HG02973 (cell line): ENCODE measurements around the gene GZF1.

Experiments
- ATAC-seq: cut with Tn5 transposase; IDR thresholded peaks from one replicate; pipeline ENCODE4 v1.9.1; 2021; ENCODE audit warnings: moderate library complexity; ENCODE audit not compliant: unreplicated experiment

The GZF1 gene

DNA sequence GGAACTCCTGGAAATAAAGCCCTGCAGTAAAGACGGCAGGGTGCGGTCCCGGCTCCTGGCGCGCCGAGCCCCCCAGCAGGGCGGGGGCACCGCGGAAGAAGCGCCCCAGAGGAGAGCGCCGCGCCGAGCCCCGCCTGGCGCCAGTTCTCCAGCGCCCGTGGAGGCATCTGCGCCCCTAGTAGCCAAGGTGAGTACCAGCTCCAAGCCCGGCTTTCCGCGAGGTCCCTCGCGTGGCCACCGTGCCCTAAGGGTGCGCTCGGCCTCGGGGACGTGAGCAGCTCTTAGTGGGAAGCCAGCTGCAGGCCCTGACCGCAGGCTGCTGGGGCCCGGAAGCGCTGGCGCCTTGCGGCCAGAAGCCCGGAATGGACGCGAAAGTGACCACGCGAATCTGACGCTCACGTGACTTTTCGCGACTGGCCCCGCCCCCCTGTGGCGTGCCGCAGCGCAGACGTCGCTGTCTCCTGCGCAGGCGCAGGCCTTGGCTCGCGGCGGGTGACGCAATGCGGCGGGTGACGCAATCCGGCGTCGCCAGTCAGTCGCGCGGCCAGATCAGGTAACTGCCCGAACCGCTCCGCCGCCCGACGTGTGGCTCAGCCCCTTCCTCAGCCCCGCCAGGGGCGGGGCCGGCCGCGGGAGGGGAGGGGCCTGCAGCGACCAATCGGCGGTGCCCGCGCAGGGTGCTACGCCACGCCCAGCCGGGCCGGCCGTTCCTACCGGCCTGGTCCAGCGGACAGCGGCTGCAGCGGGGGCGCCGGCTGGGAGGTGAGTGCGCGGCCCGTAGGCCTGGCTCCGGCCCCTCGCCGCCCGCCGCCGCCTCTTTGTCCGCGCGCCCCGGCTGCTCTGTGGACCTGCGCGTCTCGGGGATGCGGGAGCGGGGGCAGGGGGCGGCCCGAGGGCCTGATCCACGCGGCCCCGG lies at the start of gene GZF1:
Gene GZF1 (plus strand): TSS at position 707 of the 916 bp plus-strand sequence. CDS start 2,202 bp downstream, outside the sequence.
- ATAC-seq: peak; percentile 58

DNA sequence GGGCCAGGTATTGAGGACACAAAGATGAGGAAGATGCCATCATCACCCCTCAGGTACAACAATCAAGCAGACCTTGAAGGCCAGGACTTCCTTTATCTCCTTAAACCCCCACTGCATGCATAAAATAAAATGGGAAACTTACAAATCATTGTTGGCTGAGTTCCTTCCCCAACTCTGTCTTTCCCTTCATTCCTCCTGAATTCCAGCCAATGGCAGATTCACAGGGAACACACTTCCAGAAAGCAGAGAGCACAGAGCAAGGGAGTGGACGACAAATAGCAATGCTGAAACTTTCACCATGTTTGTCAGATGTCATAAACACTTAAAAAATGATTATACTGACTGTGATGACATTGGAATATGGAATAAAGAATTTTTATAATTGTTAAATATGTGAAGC lies 48.7 kb upstream of the GZF1 start:
- ATAC-seq: no peak

DNA sequence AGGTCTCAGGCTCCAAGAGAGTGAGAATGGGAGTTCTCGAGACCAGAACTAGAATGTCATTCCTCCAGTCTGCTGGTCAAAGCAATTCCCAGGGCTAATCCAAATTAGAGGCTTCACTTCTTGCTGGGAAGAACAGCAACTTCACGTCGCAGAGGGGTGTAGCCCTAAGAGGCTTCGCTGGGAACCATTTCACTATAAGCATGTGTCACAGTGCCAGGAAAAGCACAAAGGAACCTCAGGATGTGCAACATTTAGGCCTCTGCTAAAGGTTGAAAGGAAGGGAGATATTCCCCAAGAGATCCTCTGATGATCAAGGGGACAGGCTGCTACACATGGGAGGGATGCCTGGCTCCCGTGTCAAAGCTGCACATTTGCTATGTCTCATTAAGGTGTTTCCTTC lies 47.3 kb upstream of the GZF1 start:
- no peak for ATAC-seq

DNA sequence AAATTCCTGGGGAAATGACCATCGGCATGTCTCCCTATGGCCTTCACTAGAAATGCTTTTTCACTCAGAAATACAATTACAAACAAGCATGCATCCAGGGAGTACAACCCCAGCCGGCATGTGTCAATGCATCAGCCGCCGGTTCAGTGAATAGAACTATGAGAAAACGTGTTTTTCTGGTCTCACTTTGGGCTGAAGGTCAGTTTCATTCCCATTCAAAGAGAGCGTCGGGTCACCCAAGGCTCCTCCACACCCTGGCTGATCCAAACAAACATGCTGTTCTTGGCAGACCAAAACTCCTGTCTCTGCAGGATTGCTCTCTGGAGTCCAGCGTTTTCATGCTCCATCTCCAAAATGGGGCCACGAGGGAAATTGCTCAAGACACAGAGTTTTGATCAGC lies 46.9 kb upstream of the GZF1 start:
- no peak for ATAC-seq

DNA sequence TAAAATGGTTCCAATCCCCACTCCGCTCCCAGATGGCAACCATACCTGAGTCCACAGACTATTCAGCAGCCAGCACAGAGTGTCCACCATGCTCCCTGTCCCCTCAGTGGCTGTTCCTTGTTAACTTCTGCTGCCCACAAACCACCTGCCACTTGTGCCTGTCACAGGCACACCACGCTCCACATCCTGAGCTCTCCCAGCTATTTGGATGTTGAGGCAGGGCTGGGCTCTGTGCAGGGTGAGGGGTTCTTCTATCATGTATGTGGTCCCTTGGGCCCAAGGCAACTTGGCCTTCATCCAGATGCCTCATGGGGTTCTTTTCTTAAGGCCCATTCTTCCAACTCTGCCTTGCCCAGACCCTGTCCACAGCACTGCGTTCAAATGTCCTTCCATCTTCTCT lies 45.4 kb upstream of the GZF1 start:
- ATAC-seq: no peak

DNA sequence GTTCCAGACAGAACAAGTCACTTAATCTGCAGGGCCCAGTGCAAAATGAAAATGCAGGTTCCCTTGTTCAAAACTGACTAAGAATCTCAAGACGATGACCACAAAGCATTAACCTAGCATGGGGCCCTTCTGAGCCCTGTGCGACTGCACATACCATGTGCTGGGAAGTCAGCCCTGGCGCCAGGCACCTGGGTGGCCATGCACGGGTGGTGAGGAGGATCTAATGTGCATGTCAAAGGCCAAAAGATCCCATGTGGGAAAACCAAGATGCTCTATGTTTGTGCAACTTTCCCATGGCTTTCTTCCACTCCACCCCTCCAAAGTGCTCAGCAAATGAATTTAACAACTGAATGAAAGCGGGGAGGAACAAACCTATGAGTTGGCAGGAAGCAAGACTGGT lies 44.9 kb upstream of the GZF1 start:
- ATAC-seq: no peak

DNA sequence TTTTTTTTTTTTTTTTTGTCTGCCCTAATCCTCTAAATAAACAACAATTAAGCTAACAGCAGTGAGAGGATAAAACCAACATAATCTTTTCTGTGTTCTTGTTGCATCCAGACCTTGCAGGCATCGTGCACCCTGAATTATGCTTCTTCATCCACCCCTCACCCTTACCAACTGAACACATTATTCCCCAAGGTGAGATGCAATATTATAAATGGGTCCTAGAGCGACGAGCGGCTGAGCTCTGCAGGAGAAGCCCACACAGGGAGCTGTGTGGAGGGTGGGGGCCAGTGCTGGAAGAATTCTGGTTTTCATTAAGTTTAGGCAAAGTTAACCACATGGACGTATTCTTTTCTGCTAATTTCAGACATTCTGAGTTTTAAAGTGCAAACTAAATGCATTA lies 43.6 kb upstream of the GZF1 start:
- ATAC-seq: no peak

DNA sequence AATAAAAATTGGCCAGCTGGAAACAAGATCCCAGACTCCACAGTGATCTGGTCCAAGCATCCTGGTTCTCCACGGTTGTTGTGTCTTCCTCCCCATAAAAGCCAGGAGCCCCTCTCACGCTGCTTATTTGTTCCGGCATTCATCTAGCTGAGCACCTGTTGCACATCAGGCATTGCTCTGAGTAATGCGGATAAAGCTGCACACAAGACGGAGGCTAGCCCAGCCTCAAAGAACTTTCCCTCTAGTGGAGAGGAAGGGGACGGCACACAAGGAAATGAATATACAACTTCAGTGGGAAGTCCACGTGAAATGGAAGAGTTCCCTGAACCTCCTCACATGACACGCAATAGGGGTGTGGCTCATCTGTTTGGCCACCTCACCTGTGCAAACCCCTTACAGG lies 41.7 kb upstream of the GZF1 start:
- ATAC-seq: no peak

DNA sequence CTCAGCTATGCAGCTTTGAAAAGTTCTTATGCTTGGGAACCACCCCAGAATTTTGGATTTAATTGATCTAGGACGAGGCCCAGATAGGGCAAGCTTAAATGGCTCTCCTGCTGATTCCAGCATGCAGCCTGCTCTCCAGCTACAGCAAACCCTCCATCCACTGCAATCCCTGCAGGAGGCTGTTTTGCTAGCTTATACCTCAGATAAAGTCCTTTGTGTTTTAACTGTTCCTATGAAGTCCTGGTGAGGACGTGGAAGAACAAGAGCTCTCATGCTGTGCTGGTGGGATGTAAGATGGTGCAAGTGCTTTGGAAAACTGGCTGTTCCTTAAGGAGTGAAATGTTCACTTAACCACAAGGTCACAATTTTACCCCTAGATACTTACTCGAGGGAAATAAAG lies 36.9 kb upstream of the GZF1 start:
- ATAC-seq: no peak

DNA sequence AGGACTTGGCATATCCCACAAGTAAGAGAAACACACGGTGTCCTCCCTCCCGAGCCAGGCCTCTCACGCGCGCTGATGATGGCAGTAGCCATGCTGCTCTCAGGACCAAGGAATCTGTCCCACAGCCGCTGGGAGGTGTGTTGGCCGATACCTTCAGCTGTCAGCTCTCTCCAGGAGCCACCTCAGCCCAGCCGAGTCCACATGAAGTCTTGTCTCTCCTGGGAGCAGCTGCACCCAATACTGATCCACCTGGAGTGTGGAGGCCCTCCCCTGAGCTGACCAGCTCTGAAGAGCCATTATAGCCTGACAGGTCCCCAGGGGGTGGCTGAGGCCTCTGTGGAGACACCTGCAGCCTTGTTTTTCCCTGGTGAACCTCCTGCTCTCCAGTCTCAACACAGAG lies 35.2 kb upstream of the GZF1 start:
- no peak for ATAC-seq

DNA sequence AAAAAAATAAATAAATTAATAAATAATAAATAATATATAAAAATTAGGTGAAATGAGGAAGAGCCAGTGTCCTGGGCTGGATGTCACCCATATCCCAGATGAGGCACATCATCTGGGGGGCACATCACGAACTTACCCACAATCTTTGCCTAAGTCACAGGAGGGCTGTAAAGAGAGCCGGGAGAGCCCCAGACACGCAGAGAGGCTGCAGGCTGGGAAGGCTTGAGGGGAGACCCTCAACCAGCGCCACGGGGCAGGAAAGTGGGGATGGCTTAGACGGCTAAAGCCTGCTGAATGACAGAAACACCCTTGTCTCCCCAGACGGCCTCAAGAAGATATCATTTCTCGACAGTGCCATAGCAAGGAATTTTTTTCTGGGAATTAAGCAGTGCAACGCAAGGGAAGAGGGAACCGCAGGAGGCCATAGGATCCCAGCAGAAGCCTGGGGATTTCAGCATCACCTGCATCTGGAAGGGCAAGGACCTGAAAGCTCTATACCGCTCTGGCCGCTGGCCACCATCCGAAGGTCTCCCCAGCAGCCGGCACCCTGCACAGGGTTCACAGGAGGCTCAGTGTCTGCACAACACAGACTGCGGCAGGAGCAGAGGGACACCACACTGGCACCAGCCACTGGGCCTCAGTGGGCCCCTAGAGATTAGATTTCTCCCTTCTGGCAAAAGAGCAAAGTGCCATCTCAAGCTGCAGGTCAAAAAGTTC lies 34.2 kb upstream of the GZF1 start:
- ATAC-seq: no peak

DNA sequence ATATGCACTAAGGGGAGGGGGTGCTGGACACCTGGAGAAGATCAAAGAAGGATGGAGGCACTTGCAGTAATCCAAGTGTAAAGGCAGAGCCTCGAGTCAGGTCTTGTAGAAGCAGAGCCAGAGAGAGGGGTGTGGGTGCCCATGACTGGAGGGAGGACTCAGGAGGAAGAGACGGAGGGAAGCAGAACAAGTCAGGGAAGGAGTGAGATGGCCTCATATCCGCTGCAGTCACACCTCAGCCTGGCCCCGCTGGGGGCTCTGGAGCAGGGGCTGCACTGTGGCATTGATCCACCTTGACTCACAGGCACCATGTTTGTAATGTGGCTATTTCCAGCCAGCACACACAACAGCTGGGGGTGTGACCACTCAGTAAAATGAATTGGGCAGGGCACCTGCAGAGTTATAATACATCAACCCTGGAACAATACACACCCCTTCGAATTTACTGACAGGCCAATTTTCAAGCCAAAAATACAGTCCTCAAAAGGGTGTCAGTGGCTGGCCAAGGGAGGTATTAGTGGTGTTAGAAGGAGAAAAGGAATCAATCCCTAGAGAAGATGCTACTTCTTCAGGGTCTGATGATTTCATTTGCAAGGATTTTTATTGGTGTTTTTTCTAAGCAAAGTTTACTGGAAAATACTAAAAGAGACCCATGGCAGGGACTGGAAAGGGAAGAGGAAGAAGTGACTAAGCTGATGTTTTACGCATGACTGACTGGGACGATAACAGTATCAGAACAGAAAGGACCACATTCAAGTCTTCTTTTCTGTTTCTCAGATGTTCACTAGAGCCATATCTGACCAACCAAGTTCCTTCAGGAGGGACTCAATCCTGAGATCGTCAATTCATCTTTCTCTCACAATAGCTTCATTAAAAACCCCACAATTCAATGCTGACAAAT lies 30.3 kb upstream of the GZF1 start:
- ATAC-seq: no peak

DNA sequence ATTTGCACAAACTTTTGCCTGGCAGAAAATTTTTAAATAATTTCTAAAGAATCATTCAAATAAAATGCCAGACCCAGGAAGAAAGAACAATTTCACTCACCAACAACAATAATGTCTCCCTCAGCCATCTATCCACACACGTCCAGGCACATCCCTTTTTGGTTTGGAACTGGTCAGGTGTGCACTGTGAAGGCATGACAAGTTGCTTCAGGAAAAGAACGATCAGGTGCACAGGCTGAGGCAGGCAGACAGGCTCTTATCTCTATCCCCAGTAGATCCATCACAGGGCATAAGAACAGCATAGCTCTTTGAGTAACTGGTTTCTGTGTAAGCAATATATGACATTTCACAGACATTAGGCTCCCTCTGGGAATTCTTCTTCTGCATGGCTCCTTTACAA lies 29.5 kb upstream of the GZF1 start:
- ATAC-seq: no peak

DNA sequence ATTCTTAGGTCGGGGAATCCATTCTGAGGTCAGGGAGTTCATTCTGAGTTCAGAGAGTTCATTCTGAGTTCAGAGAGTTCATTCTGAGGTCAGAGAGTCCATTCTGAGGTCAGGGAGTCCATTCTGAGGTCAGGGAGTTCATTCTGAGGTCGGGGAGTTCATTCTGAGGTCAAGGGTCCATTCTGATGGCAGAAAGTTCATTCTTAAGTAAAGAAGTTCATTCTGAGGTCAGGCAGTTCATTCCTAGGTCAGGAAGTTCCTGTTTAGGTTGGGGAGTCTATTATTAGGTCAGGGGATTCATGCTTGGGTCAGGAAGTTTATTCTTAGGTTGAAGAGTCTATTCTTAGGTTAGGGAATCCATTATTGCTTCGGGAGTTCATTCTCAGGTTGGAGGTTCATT lies 27.9 kb upstream of the GZF1 start:
- ATAC-seq: no peak

DNA sequence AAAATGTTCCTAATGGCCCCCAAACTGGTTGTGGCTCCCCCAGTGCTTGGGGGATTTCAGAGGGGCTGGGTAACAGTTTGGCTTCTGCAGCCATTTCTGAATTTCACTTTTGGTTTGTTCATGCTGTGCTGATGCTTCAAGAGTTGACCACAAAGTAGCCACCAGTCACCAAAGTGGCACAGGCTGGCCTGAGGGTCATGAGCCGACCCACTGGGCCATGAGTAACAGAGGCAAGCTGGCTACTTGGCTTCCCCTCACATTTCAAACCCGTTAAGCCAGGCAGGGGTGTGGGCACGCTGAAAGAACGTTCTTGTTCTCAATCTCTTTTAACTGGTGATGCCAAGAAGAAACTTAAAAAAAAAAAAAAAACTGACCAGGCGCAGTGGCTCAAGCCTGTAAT lies 26.5 kb upstream of the GZF1 start:
- no peak for ATAC-seq

DNA sequence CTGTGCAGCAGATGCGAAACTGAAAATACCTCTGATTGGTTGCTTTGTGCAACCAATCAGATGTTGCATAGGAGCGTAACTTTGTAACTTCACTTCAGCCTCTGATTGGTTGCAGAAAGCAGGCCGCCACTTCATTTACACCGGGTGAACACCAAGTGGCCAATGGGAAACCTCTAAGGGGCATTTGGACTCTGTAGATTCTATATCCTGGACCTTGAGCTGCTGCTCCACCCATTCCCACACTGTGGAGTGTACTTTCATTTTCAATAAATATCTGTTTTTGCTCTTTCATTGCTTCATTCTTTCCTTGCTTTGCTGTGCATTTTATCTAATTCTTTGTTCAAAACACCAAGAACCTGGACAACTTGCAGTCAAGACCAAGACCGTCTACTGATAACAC lies 25.5 kb upstream of the GZF1 start:
- no peak for ATAC-seq

DNA sequence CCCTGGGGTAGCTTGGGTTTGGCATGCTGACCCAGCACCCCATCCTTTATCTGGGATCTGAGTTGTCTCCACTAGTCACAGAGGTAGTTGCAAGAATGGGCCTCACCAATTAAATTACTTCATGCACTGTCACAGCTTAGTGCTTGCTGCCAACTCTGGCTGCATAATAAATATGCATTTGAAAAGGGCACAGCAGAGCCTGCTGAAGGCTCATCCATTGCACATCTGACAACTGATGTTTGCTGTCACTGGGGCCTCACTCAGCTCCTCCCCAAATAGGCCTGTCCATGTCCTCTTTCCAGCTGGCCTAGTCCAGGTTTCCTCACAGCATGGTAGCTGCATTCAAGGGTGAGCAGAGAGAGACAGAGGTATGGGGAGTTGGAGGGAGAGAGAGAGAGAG lies 24.7 kb upstream of the GZF1 start:
- no peak for ATAC-seq

DNA sequence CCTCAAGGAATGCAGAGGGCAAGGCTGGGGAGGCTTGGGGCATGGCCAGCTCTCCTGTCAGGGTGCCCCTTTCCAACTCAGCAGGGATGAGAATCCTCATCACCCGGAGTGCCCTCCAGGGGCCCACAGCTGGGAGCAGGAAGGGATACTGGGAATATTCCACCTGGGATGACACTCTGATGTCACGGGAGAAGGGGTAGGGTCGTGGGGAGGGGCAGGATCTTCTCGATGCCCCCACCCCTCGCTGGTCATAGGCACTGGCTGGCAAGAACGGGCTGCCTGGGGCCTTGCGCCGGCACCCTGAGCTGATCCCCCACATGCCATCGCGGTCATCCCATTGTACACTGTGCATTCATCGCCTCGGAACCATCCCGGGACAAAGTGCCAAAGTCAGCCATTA lies 22.0 kb upstream of the GZF1 start:
- ATAC-seq: no peak

DNA sequence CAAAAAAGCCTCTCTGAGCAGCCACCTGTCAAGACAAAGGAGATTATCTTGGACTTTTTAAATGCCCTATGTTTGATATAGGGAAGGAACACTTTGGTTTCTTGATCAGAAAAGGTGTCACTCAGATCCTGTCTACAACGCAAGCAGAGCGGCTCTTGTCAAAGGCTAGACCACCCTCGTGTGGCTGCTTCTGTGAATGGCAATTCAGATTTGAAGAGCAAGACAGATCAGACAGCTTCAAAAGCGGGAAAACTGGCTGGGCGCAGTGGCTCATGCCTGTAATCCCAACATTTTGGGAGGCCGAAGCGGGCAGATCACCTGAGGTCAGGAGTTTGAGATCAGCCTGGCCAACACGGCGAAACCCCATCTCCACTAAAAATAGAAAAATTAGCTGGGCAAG lies 21.5 kb upstream of the GZF1 start:
- peak; percentile 71 for ATAC-seq

DNA sequence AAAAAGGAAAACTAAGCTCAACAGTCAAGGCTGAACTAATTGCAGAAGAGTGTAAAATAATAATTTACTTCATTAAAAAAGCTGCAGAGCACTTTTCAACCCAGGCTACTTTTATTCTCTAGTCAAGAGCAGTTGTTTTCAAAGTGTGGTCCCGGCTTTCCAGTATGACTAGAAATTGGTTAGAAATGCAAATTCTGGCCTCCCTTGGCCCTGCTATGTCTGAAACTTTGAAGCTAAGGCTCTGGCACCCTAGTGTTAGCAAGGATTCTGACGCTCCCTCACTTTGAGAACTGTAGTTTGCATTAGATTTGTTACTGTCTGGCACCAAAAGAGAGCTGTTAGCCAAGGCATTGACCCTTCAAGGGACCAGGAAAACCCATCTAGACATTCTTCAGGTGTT lies 20.9 kb upstream of the GZF1 start:
- ATAC-seq: peak; percentile 55

DNA sequence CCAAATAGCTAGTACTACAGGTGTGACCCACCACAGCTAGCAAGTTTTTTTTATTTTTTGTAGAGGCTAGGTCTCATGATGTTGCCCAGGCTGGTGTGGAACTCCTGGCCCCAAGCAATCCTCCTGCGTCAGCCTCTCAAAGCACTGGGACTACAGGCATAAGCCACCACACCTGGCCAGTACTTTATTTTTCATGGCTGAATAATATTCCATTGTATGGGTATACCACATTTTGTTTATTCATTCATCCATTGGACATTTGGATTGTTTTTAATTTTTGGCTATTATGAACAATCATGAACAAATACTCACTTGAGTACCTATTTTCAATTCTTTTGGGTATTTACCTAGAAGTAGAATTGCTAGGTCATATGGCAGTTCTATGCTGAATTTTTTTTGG lies 18.4 kb upstream of the GZF1 start:
- ATAC-seq: no peak
